ENCODE measurements around the gene FOSB.

Gene FOSB

DNA sequence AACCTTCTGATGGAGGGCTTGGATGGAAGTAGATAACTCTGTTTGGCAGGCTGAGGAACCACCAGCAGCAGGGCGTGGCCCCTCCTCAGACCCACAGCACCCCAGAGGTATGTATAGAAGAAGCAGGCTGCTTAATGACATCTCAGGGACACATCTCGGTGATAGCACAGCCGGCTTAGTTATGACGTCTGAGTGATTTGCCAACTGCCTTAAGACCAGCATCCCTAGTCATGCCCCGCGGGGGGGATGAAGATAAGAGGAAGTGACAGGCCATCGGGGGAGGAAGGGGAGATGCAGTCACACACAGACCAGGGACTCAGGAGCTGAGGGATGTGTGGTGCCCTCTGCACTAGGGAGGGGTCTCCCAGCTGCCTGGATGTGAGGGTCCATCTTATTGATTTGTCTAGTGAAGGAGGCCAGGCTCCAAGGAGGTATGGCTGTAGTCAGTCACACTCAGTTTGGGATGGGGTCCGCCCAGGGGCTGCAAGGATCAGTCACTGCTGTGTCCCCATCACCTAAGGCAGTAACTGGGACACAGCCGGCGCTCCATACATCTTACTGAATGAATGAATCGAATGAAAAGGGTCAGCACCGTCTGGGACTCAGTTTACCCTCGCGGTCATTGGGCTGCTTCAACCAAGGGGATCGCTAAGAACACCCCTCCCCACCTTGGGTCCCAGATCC, 24.9 kb upstream of the FOSB start:
- no peak for DNase-seq (ENCODE audit: low read depth in 2 of 2)

DNA sequence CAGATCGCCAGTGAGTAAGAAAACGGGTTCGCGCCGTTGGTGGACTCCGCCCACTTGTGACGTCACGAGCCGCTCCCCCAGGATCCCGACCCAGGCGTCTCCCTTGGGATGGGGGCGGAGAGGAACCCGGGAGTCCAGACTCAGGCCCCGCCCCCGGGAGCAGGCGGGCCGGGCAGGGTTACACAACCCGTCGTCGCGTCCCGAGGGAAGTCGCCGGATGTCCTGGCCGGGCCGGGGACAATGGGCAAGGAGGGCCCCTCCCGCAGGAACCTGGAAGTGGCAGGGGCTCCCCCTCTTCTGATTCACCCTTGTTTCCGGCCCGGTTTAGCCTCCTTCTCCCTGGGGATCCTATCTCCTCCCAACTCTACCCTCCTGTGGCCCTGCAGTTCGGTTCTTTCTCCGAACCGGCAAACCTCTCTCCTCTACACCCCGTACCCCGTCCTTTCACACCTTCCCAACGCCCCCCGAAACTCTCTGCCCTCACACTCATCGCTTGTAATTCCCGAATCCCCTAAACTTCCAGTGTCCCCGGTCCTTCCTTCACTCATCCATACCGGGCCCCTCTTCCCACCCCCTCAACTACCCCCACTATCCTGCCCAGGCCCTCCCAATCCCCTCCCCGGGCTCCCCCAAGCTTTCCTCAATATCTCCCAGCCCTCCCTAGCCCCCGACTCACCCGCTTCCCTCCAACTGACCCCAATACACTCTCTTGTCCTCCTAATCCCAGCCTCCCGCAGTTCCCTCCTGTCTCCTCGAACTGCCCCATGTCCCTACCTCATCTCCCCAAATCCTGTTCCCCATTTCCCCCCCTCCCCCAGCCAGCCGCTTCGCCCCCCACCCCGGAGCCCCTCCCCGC, 24.1 kb upstream of the FOSB start:
- DNase-seq (ENCODE audit: low read depth in 2 of 2), result peak in 1 of 2 donors; percentile 33

DNA sequence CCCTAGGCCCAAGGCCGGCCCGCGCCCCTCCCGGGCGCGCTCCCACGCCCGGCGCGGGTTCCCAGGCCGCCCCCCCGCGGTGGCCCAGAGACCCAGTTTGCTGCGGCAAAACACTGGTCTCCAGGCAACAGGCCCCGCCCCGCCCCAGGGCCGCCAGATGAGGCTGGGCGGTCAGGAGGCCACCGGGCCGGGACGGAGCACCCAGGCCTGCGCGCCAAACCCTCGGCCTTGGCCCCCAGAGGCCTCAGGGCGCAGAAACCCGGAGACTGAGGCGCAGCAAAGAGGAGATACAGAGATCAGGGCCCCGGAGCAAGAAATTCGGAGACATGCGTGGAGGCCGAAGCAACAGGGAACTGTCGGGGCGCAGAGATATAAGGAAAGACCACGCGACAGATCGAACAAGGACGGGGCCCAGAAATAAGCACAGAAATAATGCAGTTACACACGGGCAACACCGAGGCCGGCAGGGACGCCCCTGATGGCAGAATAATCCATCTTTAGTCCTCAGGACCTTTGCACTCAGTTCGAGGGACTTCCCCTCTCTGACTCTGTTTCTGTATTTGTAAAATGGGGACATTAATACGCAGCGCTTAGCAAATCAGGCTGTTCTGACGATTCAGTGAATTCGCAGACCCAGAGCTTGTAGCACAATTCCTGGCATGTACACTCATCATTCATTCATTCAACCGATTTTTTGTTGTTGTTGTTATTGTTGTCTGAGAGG, 23.3 kb upstream of the FOSB start:
- peak in 1 of 2 donors; percentile 67 for DNase-seq (ENCODE audit: low read depth in 2 of 2)

DNA sequence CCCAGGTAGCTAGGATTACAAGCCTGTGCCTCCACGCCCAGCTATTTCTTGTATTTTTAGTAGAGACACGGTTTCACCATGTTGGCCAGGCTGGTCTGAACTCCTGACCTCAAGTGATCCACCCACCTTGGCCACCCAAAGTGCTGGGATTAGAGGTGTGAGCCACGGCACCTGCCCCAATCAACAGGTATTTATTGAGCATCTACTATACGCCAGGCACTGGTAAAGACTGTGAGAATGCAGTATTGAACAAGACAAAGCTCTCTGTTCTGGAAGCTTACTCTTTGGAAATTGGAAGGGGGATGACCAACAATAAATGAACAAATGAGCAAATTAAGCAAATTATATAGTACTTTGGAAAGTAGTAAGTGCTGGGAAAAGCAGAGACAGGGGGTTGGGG, 22.7 kb upstream of the FOSB start:
- no peak for DNase-seq (ENCODE audit: low read depth in 2 of 2)

DNA sequence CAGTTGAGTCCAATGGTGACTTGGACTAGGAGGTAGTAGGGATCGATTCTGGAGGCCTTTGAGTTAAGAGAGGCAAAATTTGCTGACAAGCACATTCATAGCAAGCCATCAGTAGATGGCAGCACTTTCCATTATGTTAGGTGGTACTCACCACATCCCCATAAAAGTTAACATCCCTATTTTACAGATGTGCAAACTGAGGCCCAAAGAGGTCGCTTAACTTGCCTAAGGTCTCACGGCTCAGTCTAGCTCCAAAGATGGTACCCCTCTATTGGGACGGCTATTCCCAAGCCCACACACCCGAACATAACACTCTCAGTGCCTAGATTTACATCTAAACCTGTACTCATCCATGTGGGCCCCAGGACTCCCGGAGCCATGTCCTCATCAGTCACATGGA, 21.5 kb upstream of the FOSB start:
- DNase-seq (ENCODE audit: low read depth in 2 of 2), result no peak

DNA sequence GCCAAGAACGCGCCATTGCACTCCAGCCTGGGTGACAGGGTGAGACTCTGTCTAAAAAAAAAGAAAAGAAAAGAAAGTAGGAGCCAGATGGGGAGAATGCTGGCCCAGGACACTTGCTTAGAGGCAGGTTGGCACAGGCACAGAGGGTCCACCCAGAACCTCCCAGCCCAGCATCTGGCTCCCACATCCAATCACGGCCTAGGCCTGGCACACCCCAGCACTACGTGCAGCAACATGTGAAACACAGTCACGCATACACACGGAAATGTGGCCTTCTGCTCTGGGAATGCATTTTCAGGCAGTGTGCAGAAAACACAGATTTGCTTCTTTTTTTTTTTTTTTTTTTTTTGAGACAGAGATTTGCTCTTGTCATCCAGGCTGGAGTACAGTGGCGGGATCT, 20.9 kb upstream of the FOSB start:
- DNase-seq (ENCODE audit: low read depth in 2 of 2), result no peak

DNA sequence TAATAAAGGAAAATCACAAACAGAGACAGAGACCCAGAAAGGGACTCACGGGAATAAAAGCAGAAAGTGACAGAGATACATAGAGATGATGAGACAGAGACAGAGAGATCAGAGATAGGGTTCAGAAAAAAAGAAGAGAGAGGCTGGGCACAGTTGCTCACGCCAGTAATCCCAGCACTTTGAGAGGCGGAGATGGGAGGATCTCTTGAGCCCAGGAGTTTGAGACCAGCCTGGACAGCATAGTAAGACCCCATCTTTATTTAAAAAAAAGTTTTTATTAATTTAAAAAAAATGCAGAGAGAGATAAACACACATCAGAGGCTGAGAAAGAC, 19.4 kb upstream of the FOSB start:
- no peak for DNase-seq (ENCODE audit: low read depth in 2 of 2)

DNA sequence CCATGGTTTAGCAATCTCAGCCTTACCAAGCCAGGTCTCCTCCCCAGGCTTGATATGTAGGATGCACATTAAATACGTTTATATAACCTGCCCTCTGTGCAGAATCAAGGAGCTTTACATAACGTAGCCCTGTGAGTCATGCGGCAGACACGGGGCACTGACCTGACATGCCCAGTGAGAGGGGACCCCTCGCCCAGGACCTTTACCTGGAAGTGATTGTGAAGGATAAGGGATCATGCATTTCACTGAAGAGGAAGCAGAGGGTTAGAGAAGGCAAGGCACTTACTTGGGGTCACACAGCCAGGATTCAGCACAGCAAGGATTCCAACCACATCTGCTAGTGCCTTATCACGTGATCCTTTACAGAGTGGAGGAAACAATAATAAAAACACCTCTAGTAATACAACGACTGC, 18.9 kb upstream of the FOSB start:
- DNase-seq (ENCODE audit: low read depth in 2 of 2), result no peak

DNA sequence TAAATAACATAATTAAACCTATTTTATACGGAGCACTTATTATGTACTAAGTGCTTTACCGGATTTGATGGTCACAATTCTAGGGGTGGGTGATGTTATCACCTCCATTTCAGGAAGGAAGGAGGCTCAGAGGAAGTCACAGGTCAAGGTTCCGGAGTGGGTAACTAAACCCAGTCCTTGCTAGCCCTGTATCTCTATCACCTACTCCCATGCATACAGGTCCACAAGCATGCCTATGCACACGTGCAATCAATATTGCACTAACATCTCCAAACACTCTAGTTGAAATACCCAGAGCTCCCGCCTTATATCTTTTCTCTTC, 17.8 kb upstream of the FOSB start:
- DNase-seq (ENCODE audit: low read depth in 2 of 2), result no peak

DNA sequence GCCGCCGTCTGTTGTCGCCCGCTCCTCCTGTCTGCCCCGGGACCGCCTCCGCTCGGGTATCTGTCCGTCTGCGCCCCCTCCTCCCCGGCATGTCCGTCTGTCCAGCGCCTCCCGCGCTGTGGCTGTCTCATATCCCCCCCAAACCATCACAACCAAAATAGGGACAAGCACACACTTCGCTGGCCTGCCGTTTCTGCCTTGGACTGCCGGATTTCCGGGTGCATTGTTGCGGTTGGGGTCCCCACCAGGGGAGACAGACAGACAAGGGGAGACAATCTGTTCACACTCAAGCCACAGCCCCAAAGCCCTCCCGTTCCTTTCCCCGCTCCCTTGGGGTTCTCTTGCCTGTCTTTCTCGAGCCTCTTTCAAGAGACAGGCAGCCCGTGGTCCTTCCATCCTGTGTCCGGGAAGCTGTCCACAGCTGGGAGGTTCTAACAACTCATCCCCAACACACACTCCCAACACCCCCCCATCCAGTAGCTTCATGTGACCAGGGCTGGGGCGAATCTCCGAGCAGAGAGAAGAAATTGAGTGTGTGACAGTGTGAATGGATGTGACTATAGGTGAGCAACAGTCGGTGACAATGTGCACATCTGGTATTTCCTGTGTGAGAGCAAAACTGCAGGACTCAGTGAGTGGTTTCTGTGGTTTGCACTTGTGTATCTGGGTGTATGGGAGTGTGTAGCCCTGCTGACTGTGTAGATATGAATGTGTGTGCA, 16.5 kb upstream of the FOSB start:
- no peak for DNase-seq (ENCODE audit: low read depth in 2 of 2)

DNA sequence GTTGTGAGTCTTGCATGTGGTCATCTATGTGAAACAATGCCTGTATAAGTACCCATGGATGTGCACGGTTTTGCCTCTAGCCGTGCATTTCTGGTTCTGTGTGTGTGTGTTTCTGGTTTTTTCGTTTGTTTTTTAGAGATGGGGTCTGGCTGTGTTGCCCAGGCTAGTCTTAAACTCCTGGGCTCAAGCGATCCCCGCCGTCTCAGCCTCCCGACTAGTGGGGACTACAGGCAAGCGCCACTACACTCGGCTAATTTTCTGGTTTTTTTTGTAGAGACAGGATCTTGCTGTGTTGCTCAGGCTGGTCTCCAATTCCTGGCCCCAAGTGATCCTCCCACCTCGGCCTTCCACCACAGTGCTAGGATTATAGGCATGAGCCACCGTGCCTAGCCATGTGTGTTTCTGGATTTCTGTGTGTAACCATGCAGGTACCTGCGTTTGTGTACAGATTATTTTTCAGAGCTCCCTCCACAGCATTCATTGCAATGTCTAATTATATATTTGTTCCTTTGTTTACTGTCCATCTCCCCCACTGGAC, 15.9 kb upstream of the FOSB start:
- no peak for DNase-seq (ENCODE audit: low read depth in 2 of 2)

DNA sequence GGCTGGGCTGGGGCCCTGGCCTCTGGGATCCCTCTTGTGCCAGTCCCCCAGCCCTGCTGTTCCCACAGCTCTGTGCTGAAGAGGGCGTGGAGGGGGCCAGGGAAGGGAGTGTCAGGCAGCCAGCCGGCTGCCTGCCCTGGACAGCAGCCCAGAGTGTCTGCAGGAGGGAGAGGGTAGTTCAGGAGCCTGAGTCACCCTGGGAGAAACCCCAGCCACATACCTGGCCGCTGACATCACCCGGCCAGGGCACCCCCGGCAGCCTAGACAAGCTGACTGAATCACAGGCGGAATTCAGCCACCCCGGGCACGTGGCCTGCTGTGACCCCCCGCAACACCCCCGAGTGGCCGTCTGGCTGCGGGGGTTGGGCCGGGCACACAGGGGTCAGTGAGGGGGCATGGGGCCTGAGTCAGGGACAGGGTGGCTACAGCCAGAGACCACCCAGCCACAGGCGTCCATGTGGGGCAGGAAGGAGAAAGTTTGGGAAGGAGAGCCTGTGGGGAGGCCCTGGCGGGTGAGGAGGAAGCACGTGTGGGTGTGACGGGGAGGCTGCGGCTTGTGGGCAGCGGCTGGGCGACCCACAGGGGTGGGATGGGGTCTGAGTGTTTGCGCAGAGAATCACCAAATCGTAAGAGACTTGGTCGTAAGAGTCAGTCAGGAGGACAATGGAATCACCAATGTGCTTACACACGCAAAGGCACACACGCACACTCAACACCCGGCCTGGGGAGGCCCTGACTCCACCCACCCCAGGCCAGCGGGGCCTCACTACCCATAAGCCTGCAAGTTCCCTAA, 11.9 kb upstream of the FOSB start:
- DNase-seq (ENCODE audit: low read depth in 2 of 2), result peak in 1 of 2 donors; percentile 60

DNA sequence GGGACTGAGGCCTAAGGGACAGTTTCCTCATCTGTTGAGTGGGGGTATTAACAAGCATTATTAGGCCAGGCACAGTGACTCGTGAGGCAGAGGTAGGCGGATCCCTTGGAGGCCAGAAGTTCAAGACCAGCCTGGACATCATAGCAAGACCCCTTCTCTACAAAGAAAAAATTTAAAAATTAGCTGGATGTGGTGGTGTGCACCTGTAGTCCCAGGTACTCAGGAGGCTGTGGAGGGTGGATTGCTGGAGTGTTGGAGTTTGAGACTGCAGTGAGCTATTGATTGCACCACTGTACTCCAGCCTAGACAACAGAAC, 11.3 kb upstream of the FOSB start:
- no peak for DNase-seq (ENCODE audit: low read depth in 2 of 2)

DNA sequence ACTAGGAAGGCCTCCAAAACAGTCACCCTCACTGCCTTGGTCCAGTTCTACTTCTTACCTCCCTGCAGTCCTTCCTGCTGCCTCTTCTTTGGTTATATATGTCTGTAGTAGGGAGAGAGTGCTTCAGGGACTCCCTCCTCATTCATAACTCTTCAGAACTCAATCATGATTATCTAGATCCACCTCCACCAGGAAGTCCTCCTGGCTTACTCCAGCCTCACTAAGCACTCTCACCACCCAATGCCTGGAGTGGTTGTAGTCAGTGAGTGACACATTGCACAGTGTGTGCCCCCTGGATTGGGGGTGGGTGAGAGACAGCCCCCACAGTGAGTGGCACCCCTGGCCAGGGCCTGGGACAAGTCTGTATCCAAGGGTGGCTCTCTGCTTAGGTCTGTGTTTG, 10.0 kb upstream of the FOSB start:
- DNase-seq (ENCODE audit: low read depth in 2 of 2), result no peak

DNA sequence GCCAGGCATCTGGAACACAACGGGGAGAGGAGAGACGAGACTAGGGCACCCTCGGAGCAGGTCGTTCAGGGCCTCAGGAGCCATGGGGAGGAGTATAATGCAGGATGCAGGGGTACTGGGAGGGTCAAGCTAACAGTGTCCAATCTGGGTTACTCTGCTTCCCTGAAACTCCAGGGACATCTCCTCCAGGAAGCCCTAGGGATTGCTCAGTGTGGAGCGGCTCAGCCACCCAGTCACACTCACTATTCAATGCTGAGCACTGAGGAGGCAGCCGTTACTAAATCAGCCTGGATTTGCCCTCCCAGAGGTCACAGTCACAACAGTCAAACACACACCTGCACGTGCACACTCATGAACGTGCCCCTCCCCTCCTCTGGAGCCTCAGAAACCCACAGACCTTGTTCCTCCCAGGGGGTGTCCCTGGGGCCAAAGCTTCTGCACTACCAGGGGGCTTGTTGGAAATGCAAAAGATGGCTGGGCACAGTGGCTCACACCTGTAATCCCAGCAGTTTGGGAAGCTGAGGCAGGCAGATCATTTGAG, 6.9 kb upstream of the FOSB start:
- no peak for DNase-seq (ENCODE audit: low read depth in 2 of 2)

DNA sequence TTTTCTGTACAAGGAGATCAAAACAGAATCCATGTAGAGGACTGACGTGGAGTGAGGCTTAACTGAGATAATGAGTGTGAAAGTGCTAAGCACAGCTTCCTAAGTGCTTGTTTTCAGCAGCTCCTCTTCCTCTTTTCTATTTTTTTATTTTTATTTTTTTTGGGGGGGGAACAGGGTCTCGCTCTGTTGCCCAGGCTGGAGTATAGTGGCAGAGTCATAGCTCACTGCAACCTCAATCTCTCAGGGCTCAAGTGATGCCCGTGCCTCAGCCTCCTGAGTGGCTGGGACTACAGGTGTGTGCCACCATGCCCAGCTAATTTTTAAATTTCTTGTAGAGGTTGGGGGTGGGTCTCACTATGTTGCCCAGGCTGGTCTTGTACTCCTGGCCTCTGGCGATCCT, 5.6 kb upstream of the FOSB start:
- DNase-seq (ENCODE audit: low read depth in 2 of 2), result no peak

DNA sequence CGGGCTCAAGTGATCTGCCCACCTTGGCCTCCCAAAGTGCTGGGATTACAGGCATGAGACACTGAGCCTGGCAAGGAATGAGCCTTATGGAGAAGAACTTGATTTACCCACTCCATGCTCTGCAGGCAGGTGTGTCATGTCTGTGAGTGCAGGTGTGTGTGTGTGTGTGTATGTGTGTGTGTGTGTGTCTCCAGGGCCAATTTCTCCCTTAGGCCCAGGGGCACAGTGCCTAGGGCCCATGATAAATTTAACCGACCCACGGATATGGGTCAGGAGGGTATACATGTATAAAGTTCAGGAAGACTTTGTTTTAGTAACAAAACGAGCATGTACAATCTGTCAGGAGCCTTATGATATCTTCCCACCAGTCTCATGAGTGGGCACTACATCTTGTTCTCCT, 4.6 kb upstream of the FOSB start:
- no peak for DNase-seq (ENCODE audit: low read depth in 2 of 2)

DNA sequence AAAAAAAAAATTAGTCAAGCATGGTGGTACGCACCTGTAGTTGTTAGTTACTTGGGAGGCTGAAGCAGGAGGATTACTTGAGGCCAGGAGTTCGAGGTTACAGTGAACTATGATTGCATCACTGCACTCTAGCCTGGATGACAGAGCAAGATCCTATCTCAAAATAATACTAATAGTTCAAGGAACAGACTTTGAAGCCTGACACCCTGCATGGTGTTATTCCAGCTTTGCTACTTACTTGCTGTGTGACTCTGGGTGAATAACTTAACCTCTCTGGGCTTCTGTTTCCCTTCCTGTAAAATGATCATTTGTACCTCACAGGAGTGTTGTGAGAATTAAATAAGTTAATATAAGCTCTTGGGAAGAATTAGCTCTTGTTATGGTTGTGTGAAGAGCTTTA, 3.5 kb upstream of the FOSB start:
- DNase-seq (ENCODE audit: low read depth in 2 of 2), result no peak

DNA sequence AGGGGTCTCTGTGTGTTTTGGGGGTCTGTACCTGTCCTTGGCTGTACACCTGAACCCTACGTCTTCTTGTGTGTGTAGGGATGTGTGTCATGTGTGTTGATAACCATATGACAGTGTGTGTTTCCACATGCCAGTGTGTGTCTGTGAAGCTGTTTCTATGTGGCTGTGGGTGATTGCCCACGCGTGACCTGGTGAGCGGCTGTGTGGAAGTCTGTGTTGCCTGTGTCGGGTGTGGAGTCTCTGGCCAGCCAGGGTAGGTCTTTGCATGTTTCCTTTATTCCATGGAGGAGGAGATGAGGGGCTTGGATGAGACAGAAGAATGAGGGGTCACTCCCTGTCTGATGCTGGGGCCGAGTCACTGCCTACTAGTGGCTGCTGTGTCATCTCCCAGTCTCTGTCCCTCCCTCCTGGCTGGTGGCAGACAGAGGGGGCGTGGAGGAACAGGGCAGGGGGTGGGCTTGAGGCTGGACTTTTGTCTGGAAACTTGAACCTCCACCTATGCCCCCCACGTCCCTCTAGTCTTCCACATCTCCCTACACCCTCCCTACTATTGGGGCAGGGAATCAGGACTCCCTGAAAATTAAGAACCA, 2.8 kb upstream of the FOSB start:
- no peak for DNase-seq (ENCODE audit: low read depth in 2 of 2)

DNA sequence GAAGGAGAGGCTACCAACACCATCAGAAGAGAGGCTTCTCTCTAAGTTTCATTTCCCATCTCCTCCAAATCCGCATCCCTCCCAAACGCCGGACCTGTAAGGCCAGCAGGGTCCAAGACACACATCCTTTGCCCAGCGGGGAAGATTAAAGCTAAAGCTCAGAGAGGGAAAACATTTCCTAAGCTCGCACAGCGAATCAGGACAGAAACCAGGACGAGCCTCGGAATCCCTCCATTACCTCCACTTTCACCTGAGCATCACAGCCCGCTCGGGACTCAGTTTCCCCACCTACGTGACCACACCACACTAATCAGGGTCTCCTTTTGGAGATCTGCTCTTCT, 711 bp upstream of the FOSB start:
- no peak for DNase-seq (ENCODE audit: low read depth in 2 of 2)

DNA sequence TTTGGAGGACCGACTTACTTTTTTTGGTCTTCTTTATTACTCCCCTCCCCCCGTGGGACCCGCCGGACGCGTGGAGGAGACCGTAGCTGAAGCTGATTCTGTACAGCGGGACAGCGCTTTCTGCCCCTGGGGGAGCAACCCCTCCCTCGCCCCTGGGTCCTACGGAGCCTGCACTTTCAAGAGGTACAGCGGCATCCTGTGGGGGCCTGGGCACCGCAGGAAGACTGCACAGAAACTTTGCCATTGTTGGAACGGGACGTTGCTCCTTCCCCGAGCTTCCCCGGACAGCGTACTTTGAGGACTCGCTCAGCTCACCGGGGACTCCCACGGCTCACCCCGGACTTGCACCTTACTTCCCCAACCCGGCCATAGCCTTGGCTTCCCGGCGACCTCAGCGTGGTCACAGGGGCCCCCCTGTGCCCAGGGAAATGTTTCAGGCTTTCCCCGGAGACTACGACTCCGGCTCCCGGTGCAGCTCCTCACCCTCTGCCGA, 409 bp downstream of the FOSB start:
- DNase-seq (ENCODE audit: low read depth in 2 of 2), result no peak

Measured in stimulated activated CD4-positive, alpha-beta T cell treated with anti-CD3 and anti-CD28 coated beads, Interleukin-15, amount 100 ng/mL, for 48 hours (primary cell).